ENCODE measurements around the gene SCN5A.

DNA sequence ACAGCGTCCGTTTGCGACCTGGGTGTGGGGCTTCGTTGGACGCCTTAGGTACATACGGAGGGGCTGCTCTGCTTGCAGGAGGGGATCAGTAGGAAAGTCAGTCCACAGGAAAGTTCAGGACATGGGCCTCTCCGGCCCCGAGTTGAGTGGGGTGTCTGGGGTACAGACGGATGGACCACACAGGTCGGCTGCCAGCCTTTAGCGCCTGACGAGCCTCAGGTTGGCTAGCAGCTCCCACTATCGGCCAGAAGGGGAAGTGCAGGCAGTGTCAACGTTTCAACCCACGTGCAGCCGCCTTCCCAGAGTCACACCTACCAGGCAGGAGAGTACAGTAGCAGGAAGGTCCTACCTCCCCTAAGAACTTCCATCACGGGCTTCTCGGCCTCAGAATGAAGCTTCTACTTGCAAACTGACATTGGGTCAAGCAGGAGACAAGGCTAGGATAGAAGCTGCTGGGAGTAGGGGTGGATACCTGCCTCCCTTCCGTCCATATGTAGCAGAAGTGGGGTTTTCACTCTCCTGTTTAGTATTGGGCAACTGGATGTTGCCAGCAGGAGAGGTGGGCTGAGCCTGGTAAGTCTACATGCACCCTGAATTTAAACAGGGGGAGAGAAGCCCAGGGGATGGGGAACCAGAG lies 1.8 kb upstream of the SCN5A start:
- TF ChIP-seq ELF4 (IDR thresholded peaks at IDR 0.05) (no peak), NFRKB (IDR thresholded peaks at IDR 0.05) (no peak), CTBP1 (IDR thresholded peaks at IDR 0.05; ENCODE audit: borderline replicate concordance) (no peak), SP1 (IDR thresholded peaks at IDR 0.05) (no peak), ARNT (IDR thresholded peaks at IDR 0.05) (no peak), TARDBP (IDR thresholded peaks at IDR 0.05) (no peak), ZNF384 (IDR thresholded peaks at IDR 0.05) (no peak), FOXM1 (IDR thresholded peaks at IDR 0.05; ENCODE audit: borderline replicate concordance) (no peak), L3MBTL2 (conservative IDR thresholded peaks at IDR 0.05) (peak; percentile 99)
- TF ChIP-seq, protein P1, sequence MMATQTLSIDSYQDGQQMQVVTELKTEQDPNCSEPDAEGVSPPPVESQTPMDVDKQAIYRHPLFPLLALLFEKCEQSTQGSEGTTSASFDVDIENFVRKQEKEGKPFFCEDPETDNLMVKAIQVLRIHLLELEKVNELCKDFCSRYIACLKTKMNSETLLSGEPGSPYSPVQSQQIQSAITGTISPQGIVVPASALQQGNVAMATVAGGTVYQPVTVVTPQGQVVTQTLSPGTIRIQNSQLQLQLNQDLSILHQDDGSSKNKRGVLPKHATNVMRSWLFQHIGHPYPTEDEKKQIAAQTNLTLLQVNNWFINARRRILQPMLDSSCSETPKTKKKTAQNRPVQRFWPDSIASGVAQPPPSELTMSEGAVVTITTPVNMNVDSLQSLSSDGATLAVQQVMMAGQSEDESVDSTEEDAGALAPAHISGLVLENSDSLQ (IDR thresholded peaks at IDR 0.05), result no peak

Measured in HEK293T (cell line).